GM10847 (cell line): Measurements from ENCODE around the gene SLC16A10.

Experiments used
- POLR2A ChIP-seq: IDR thresholded peaks from 2 replicates; pipeline ENCODE4 v1.6.1; 2011; ENCODE audit not compliant: insufficient read length; ENCODE audit errors: extremely low read depth

SLC16A10 gene

DNA sequence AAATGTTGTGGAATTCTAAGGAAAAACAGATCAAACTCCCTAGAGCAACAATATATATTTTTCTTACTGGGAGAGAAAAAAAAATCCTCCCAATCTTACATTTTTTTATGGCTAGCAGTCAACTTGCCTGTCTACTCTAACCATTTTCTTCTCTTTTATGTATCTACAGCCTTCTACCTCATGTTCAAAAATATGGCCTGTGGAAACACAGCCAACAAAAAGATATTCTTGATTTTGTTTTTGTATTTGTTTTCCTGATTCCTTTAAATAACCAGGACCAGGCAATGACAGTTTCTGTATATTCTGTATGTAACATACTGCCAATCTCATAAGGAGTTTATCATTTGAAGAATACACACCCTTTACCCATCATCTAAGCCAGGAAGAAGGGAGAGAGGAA, 13.0 kb upstream of the SLC16A10 start:
- TF ChIP-seq POLR2A: no peak

DNA sequence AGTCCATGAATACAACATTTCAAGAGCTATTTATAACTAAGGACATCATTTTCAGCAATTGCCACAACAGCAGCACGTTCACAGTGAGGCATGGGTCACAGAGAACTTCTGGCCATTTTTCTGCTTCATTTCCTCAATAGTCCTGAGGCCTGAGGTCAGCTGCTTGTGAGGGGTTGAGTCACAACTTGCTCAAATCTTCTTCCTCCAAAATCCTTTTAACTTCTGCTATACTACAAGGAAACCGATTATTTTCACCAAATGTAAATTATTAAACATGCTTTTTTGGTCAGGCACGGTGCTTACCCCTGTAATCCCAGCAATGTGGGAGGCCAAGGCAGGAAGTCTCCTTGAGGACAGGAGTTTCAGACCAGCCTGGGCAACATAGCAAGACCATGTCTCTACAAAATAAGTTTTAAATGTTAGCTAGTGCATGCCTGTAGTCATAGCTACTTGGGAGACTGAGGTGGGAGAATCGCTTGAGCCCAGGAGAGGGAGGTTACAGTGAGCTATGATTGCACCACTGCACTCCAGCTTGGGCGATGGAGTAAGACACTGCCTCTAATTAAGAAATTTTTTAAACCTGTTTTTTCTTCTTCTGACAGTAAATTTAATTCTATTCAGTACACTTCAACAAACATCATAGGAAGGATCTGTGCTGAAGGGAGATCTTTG, 11.1 kb upstream of the SLC16A10 start:
- TF ChIP-seq POLR2A: no peak

DNA sequence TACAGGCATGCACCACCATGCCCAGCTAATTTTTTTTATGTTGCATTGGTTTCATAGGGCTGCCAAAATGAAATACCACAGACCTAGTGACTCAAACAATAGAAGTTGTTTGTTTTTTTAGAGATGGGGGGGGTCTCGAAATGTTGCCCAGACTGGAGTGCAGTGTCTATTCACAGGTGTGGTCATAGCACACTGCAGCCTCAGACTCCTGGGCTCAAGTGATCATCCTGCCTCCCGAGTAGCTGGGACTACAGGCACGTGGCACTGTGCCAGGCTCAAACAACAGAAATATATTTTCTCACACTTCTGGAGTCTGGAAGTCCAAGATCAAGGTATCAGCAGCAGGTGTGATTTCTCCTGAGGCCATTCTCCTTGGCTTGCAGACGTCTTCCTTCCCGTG, 6.6 kb upstream of the SLC16A10 start:
- TF ChIP-seq POLR2A: no peak

DNA sequence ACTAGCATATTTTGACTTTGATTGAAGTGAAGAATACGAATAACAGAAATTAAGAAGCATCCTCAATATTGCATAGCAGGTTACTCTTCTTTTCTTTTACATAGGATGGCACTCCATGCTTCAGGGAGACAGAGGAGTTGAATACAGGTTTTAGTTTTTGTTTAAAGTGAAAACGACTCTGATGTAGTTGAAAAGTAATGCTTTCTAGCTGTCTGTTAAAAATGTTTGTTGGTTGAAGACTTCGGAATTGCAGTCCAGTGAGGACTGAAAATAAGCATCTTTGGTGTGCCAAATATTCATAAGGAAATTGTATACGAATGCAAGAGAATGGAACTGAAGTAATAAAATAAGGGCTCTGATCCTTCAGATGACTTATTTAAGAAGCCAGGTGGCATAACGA, 618 bp upstream of the SLC16A10 start:
- TF ChIP-seq POLR2A: no peak

DNA sequence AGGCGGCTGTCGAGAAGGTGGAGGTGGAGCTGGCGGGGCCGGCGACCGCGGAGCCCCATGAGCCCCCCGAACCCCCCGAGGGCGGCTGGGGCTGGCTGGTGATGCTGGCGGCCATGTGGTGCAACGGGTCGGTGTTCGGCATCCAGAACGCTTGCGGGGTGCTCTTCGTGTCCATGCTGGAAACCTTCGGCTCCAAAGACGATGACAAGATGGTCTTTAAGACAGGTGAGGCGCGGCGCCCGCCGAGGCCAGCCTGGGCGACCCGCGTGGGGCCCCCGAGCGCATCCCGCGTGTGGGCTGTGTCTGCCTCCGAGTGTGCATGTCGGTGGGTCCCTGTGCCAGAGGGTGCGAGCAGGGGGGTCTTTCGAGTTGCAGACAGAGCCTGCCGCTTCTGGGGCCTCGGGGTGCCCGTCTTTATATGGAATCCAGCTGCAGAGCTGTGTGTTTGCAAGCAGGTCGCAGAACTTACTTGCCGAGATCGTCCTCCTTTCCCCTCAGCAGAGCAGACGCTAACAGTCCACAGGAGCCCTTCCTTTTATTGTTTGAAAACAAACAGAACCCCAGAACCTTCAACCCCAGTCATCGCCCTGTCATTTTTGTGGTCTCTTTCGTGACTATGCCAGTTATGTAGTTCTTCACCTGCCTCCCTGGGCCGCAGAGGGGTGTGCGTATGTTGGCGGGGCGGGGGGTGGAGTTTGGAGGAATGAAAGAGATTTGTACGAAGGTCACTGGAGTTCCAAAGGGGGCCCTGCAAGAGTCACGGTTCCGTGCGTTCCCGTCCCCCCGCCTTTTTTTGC, 766 bp downstream of the SLC16A10 start:
- TF ChIP-seq POLR2A: no peak

DNA sequence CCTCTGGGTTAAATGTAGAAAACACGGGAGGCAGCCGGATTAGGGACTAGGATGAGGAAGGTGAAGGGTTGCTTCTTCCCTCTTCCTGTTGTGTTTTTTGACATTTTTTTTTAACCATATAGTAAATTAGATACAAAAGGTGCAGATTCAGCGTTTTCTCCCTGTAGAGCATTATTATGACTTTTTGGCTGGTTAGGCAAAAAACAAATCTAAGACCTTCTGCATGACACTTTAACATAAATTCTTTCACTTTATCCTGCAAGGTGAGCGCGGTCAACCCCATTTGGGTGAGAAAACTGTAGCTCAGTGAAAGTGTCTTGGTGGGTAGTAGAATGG, 1.3 kb downstream of the SLC16A10 start:
- no peak for TF ChIP-seq POLR2A

DNA sequence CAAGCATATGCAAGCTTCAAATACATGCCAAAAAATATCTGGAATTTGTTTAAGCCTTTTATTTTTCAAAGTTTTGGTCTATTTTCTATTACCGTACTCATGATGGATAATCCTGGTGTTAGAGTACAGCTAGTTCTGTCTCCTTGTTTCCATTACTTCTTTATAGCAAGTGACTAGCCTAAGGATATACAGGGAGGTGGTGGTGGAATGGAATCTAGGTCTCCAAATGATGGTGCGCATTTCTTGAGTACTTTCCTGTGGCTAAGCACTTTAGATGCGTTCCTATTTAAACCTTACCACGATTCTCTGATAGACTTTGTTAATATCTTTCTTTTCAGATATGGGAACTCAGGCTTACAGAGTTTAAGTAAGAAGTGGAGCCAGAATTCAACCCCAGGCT, 3.5 kb downstream of the SLC16A10 start:
- TF ChIP-seq POLR2A: no peak

DNA sequence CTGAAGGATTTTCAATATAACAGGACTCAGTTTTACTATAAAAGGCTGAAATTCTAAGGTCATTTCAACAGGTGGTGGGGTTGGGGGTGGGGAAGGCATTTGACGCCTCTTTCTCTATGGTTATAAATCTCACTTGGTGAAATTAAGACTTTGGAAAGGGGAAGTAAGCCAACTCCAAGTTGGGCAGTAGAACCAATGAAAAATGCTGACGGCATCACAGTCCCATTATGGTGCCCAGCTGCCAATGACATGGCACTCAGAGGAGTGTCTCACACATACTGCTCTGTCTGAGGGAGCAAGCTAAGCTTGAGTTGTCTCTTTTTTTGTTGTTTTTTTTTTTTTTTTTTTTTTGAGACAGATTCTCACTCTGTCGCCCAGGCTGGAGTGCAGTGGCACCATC, 4.7 kb downstream of the SLC16A10 start:
- TF ChIP-seq POLR2A: no peak

DNA sequence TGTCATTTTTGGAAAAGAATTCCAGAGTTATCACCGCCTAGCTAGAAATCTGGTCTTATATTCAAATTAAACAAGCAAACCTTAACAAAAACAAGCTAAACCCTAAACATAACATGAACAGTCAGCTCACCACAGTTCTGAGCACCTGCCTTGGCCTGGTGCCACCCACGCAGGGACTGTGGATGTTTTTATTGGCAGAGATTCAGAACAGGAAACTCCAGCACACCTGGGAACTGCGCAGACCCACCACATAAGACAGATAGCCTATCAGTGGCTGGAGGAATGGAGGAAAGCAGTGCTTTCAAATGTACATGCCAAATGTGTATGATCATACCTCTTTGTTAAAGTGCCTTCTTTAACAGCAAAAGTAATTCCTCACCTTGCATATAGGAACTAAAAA, 8.9 kb downstream of the SLC16A10 start:
- no peak for TF ChIP-seq POLR2A

DNA sequence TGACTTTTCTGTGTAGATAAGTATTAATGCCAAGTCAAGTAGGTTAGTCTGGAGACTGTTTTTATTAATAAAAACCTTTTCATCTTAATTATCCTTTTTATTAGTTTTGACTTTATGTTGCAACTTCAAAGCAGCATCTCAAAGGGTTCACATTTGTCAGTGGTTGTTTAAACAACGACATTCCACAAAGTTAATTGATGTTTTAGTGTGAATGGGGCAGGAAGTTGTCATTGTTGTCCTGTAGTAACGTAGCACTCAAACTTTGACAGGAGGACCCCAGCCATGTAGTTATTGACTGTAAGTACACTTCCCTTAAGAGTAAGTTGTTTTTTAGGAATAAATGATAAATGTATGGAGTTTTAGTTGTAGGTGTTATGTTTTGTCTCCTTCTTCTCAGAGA, 11.3 kb downstream of the SLC16A10 start:
- TF ChIP-seq POLR2A: no peak

DNA sequence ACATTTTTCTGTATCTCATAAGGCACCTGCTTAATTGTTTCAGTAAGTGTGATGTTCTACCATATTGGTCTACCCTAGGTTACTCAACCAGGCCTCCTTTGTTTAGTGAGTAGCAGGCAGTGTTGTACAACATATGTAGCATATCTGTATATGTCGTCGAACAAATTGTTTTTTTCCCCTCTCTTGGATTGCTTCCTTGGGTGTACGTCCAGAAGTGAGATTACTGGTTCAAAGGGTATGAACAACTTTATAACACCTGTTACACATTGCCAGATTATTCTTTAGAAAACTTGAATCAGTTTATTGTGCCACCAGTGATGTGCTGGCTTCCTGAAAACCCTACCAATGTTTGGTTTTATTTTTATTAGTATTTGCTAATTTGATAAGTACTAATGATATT, 14.7 kb downstream of the SLC16A10 start:
- no peak for TF ChIP-seq POLR2A

DNA sequence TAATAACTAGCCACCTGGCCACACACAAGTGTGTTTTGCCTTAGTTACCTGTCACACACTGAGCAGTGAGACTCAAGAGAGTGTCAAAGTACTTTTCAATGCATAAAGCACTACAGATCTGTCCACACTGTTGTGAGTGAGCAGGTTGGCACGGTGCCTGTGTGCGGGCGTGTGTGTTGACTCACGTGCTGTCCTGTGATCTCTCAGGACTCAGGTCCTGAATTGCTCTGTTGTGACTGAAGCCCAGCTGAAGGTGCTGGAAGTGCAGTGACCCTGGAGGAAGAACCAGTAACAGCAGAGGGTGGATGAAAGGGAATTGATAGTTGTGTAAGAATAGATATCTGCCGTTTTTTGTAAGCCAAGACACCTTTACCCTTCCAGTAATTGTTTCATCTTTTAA, 18.3 kb downstream of the SLC16A10 start:
- no peak for TF ChIP-seq POLR2A

DNA sequence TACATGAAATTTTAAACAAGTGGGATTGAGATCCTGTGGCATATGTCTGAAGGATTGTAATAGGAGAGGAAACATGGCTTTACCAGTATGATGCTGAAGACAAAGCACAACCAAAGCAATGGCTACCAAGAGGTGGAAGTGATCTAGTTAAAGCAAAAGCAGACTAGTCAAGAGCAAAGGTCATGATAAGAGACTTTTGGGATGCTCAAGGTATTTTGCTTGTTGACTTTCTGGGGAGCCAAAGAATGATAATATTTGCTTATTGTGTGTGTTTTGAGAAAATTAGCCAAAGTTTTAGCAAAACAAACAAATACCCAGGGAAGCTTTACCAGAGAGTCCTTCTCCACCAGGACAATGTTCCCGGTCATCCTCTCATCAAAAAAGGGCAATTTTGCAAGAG, 20.3 kb downstream of the SLC16A10 start:
- TF ChIP-seq POLR2A: no peak

DNA sequence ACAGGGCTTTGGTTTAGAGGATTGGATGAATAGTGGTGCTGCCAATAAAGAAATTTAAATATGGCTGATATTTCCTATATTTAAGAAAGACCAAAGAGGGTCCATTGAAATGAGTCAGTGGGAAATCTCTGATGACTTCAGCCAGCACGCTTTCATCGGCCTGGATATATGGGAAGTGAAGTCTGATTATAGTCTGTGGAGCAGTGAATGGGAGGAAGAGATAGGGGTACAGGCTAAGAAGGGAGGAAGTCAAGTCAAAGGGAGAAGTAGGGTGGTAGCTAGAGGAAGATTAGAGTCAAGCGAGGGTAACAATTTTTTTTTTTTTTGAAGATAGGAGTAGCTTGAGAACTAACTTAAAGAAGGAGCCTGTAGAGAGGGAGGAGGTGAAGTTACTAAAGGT, 22.7 kb downstream of the SLC16A10 start:
- no peak for TF ChIP-seq POLR2A

DNA sequence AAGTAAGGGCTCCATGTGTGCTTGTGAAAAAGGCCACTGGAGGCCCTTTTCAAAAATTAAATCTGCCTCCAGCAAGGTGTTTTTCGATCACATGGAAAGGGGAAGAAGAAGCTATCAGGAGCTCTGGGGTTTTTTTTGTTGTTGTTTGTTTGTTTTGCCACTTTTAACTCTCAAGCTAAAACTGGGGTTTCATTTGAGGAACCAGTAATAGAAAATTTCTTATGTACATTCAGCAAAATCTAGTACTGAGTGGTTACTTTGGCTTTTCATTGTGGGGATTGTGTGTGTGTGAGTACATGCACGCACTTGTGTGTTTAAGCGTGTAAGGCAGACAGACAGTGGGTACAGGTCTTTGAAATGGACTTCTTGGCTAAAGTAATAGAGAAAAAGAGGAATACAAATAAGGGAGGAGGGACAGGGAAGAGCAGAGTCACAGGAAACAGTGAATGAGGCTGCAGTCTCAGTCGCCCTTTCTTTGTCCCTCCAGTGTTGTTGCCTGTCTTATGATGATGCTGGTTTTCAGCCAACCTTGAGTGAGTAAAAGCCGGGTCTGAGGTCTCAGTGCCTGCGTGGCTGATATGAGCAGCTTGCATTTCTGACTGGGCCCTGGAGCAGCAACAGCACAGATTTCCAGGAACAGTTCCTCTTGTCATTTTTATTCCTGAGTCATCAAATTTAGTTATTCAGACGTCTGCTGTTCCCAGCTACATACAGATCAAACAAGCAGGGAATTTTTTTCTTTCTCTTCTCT, 26.2 kb downstream of the SLC16A10 start:
- no peak for TF ChIP-seq POLR2A

DNA sequence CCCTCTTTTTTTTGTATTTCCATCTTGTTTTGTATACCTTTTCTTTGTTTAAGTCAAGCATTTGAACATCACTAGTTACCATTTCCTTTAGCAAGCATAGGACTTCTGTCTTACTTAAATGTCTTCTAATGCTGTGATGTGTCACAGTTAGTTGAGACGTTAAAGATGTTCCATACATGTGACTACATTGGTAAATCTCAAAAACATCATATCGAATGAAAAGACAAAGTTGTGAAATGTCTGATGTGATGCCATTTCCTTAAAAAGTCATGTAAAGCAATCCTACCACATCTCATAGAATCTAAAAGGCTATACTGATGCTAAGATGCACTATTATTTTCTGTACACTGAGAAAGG, 26.8 kb downstream of the SLC16A10 start:
- no peak for TF ChIP-seq POLR2A
